ENCODE results near the gene PHACTR1. TPM values are rescaled to one million over a fixed set of nuclear protein-coding genes. Genes with fewer than 3 reads are reported as not detected.

Gene PHACTR1
- total RNA-seq, 1 donor from 2014 or later = 3.9 TPM

GRCh38 chr6:12749531-12750379, 33.2 kb downstream of the PHACTR1 start:
- DNase-seq (ENCODE audit: low read depth) = no peak

GRCh38 chr6:12750416-12750815, 33.8 kb downstream of the PHACTR1 start:
- no peak for DNase-seq (ENCODE audit: low read depth)

- DNase-seq (ENCODE audit: low read depth) = peak; percentile 36
These were observed 35.2 kb downstream of the PHACTR1 start for GRCh38 chr6:12751694-12752325.

GRCh38 chr6:12753036-12753435, 36.5 kb downstream of the PHACTR1 start:
- no peak for DNase-seq (ENCODE audit: low read depth)

- DNase-seq (ENCODE audit: low read depth) = no peak
These were observed 43.7 kb downstream of the PHACTR1 start for GRCh38 chr6:12760226-12760625.

- no peak for DNase-seq (ENCODE audit: low read depth)
These were observed 44.3 kb downstream of the PHACTR1 start for GRCh38 chr6:12760911-12761310.

- DNase-seq (ENCODE audit: low read depth) = peak; percentile 30
These were observed 45.0 kb downstream of the PHACTR1 start for GRCh38 chr6:12761376-12762115.

- DNase-seq (ENCODE audit: low read depth) = peak; percentile 10
These were observed 46.3 kb downstream of the PHACTR1 start for GRCh38 chr6:12762731-12763434.

GRCh38 chr6:12766365-12766764, 49.8 kb downstream of the PHACTR1 start:
- DNase-seq (ENCODE audit: low read depth) = no peak

GRCh38 chr6:12767016-12767415, 50.4 kb downstream of the PHACTR1 start:
- DNase-seq (ENCODE audit: low read depth) = peak; percentile 67

- peak; percentile 24 for DNase-seq (ENCODE audit: low read depth)
These were observed 53.1 kb downstream of the PHACTR1 start for GRCh38 chr6:12769556-12770256.

- no peak for DNase-seq (ENCODE audit: low read depth)
These were observed 55.8 kb downstream of the PHACTR1 start for GRCh38 chr6:12772416-12772815.

- no peak for DNase-seq (ENCODE audit: low read depth)
These were observed 59.7 kb downstream of the PHACTR1 start for GRCh38 chr6:12776291-12776690.

GRCh38 chr6:12779772-12780171, 63.2 kb downstream of the PHACTR1 start:
- DNase-seq (ENCODE audit: low read depth) = no peak

- no peak for DNase-seq (ENCODE audit: low read depth)
These were observed 65.6 kb downstream of the PHACTR1 start for GRCh38 chr6:12782136-12782535.

- DNase-seq (ENCODE audit: low read depth) = no peak
These were observed 68.7 kb downstream of the PHACTR1 start for GRCh38 chr6:12785301-12785700.

GRCh38 chr6:12785921-12786320, 69.4 kb downstream of the PHACTR1 start:
- DNase-seq (ENCODE audit: low read depth) = no peak

GRCh38 chr6:12791371-12791770, 74.8 kb downstream of the PHACTR1 start:
- DNase-seq (ENCODE audit: low read depth) = peak; percentile 11

GRCh38 chr6:12798326-12798725, 81.8 kb downstream of the PHACTR1 start:
- DNase-seq (ENCODE audit: low read depth) = no peak

GRCh38 chr6:12800120-12800519, 83.6 kb downstream of the PHACTR1 start:
- no peak for DNase-seq (ENCODE audit: low read depth)

GRCh38 chr6:12801141-12801540, 84.6 kb downstream of the PHACTR1 start:
- DNase-seq (ENCODE audit: low read depth) = no peak
